GM12892 (cell line): ENCODE measurements around the gene APLF.
A peak's percentile ranks its signal among the peaks of the same experiment; 100 is the strongest.

ENCODE experiments used
- DNase-seq: peaks from one replicate; pipeline ENCODE4 v3.0.0; 2011; ENCODE audit not compliant: insufficient read length
- FAIRE-seq: peaks from 2 replicates; lab custom pipeline; 2011; peaks lifted over from hg19 to GRCh38; lab: Jason Lieb, UNC
- POLR2A ChIP-seq: IDR thresholded peaks from 2 replicates; pipeline ENCODE4 v1.6.1; 2011; ENCODE audit warnings: low read depth, low read length, control low read depth
- POLR2AphosphoS5 ChIP-seq: IDR thresholded peaks from 2 replicates; pipeline ENCODE4 v1.6.1; 2011; ENCODE audit warnings: low read depth, low read length, control low read depth
- TAF1 ChIP-seq: IDR thresholded peaks from 2 replicates; pipeline ENCODE4 v1.6.1; 2011; ENCODE audit warnings: low read depth, mild to moderate bottlenecking, control low read depth, low read length, borderline replicate concordance

Gene APLF

DNA sequence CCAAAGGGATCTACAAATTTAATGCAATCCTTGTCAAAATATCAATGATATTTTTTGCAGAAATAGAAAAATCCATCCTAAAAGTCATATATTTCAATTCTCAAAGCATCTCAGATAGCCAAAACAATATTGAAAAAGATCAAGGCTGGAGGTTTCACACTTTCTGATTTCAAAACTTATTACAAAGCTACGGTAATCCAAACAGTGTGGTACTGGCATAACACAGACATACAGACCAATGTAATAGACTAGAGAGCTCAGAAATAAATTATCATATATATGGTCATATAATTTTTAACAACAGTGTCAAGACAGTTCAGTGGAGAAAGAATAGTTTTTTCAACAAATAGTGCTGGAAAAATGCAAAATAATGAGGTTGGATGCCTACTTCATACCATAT is 135.7 kb downstream of the APLF start:
- no peak for DNase-seq
- no peak for FAIRE-seq

GRCh38 chr2:68604077-68604476 is 136.7 kb downstream of the APLF start:
- TF ChIP-seq POLR2AphosphoS5 (no peak), POLR2A (no peak), TAF1 (no peak)
- FAIRE-seq (no peak), DNase-seq (no peak)

More for the DNA sequence above, 135.7 kb downstream of the APLF start:
- no peak for TF ChIP-seq TAF1
- TF ChIP-seq POLR2AphosphoS5 = no peak
- TF ChIP-seq POLR2A = no peak

DNA sequence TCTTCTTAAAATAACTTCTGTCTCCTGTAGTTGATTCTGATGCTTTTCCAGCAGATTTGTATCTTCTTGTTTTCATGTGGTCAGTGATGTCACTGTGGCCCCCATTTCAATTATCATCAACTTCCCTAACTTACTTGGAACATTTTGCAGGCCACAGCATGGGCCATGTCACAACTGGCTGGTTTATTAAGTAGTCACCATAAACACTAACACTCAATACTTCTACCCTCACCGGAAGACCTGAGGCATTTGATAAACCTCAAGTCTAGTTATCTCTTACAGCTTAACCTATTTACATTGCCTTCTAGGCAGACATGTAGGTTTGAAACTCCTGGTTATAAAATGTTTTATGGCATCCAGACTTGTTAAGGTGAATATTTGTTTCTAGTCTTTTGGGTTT is 138.6 kb downstream of the APLF start:
- FAIRE-seq (no peak), DNase-seq (no peak)
- no peak for TF ChIP-seq POLR2A
- no peak for TF ChIP-seq TAF1
- TF ChIP-seq POLR2AphosphoS5 = no peak

- FAIRE-seq (peak; percentile 5), DNase-seq (no peak)
Observed at GRCh38 chr2:68606759-68607158, 139.4 kb downstream of the APLF start.

GRCh38 chr2:68607837-68608236 is 140.5 kb downstream of the APLF start:
- FAIRE-seq (no peak), DNase-seq (no peak)
- TF ChIP-seq POLR2AphosphoS5 (no peak), POLR2A (no peak)

More at GRCh38 chr2:68606759-68607158, 139.4 kb downstream of the APLF start:
- no peak for TF ChIP-seq POLR2A
- TF ChIP-seq TAF1 = no peak
- no peak for TF ChIP-seq POLR2AphosphoS5

DNA sequence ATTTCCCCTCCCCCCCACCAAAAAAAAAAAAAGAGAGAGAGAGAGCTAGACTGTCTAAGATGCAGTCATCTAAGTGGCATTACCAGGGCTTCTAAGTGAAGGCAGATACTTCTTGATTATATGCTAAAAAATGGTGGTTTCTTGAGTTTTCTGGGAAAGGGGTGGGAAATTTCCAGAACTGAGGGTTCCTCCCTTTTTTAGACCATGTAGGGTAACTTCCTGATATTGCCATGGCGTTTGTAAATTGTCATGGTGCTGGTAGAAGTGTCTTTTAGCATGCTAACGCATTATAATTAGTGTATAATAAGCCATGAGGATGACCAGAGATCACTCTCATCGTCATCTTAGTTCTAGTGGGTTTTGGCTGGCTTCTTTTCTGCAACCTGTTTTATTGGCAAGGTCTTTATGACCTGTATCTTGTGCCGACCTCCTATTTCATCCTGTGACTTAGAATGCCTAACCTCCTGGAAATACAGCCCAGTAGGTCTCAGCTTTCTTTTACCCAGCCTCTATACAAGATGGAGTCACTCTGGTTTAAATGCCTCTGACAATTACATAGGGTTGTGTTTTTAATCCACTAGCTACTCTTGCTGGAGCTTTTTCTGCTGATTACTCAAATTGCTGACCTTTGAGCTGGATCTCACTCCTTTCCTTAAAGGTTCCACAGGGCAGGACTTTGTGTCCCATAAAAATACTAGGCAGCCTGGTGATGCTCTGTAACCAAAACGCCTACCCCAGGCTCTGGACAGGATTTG is 145.6 kb downstream of the APLF start:
- FAIRE-seq = no peak
- no peak for TF ChIP-seq POLR2A
- TF ChIP-seq POLR2AphosphoS5 = no peak
- no peak for TF ChIP-seq TAF1
- DNase-seq = no peak

- TF ChIP-seq POLR2A (no peak), POLR2AphosphoS5 (no peak), TAF1 (no peak)
- no peak for FAIRE-seq
- DNase-seq = no peak
Observed at GRCh38 chr2:68620772-68621171, 153.4 kb downstream of the APLF start.

GRCh38 chr2:68623820-68624219 is 156.4 kb downstream of the APLF start:
- no peak for DNase-seq
- no peak for TF ChIP-seq POLR2AphosphoS5
- TF ChIP-seq TAF1 = no peak
- TF ChIP-seq POLR2A = no peak
- FAIRE-seq = no peak

GRCh38 chr2:68627615-68628014 is 160.2 kb downstream of the APLF start:
- DNase-seq (no peak), FAIRE-seq (no peak)
- TF ChIP-seq POLR2A (no peak), TAF1 (no peak), POLR2AphosphoS5 (no peak)
